CD8-positive, alpha-beta memory T cell (primary cell): Measurements from ENCODE around the gene PEF1. TPM values are rescaled to one million over a fixed set of nuclear protein-coding genes. Genes with fewer than 3 reads are reported as not detected.

Experiments used
- CTCF ChIA-PET: fragments of 350-600 bp; sonication (Branson Sonifier 250); formaldehyde crosslinking; loops from one replicate; lab custom pipeline; 2021; ENCODE audit warnings: antibody characterized with exemption; lab: Charles Lee
- POLR2A ChIA-PET: fragments of 350-600 bp; sonication (Branson Sonifier 250); formaldehyde crosslinking; loops from one replicate; lab custom pipeline; 2021; ENCODE audit warnings: antibody characterized with exemption; lab: Charles Lee
- DNase-seq, 5 donors: peaks; one replicate each; pipeline versions ENCODE4 v3.0.0 to v3.0.0-alpha.2; 2020 to 2022; ENCODE audit warnings: mixed read lengths in 1 of 5
- H3K27ac ChIP-seq: one replicate; pipeline ENCODE4 v1.7.0; 2013; ENCODE audit warnings: low read depth, mild to moderate bottlenecking, low read length, moderate library complexity
- H3K27me3 ChIP-seq: 2 replicates; pipeline ENCODE4 v1.7.0; 2013; ENCODE audit warnings: low read length, mild to moderate bottlenecking; ENCODE audit not compliant: insufficient read depth, poor library complexity, severe bottlenecking
- H3K36me3 ChIP-seq: 2 replicates; pipeline ENCODE4 v1.7.0; 2013; ENCODE audit warnings: mild to moderate bottlenecking, low read length, moderate library complexity; ENCODE audit not compliant: insufficient read depth
- H3K4me1 ChIP-seq: 2 replicates; pipeline ENCODE4 v1.7.0; 2013; ENCODE audit warnings: mild to moderate bottlenecking, low read length, moderate library complexity; ENCODE audit not compliant: insufficient read depth
- H3K4me3 ChIP-seq: 2 replicates; pipeline ENCODE4 v1.7.0; 2013; ENCODE audit warnings: mild to moderate bottlenecking, low read length
- H3K9me3 ChIP-seq: 2 replicates; pipeline ENCODE4 v1.7.0; 2013; ENCODE audit warnings: mild to moderate bottlenecking, low read length
- H3K27ac Mint-ChIP-seq, 8 donors: one replicate each; pipeline ENCODE4 v1.8.0; 2020 to 2021; ENCODE audit warnings: mixed read lengths in 8 of 8, mild to moderate bottlenecking in 6 of 8, inconsistent platforms in 3 of 8, moderate library complexity in 3 of 8
- H3K27me3 Mint-ChIP-seq, 2 donors: one replicate each; pipeline ENCODE4 v1.8.0; 2020 to 2021; ENCODE audit warnings: mixed read lengths in 2 of 2, mild to moderate bottlenecking in 1 of 2, moderate library complexity in 1 of 2
- H3K36me3 Mint-ChIP-seq, 3 donors: one replicate each; pipeline ENCODE4 v1.8.0; 2020 to 2021; ENCODE audit warnings: mixed read lengths in 3 of 3, inconsistent platforms in 1 of 3, mild to moderate bottlenecking in 1 of 3
- H3K4me1 Mint-ChIP-seq, 3 donors: one replicate each; pipeline ENCODE4 v1.8.0; 2020 to 2021; ENCODE audit warnings: mixed read lengths in 3 of 3, inconsistent platforms in 1 of 3, mild to moderate bottlenecking in 1 of 3
- H3K4me3 Mint-ChIP-seq, 7 donors: one replicate each; pipeline ENCODE4 v1.8.0; 2020 to 2021; ENCODE audit warnings: mixed read lengths in 7 of 7, mild to moderate bottlenecking in 6 of 7, moderate library complexity in 4 of 7, inconsistent platforms in 2 of 7
- H3K9me3 Mint-ChIP-seq, 5 donors: one replicate each; pipeline ENCODE4 v1.8.0; 2020 to 2022; ENCODE audit warnings: mixed read lengths in 5 of 5, mild to moderate bottlenecking in 3 of 5, moderate library complexity in 2 of 5, inconsistent platforms in 1 of 5
- polyA plus RNA-seq: library from polyadenylated mRNA; unstranded; fragments of 300-500 nt; fragmentation: Illumina TruSeq; gene quantifications from one replicate; pipeline ENCODE4 v1.2.3, GENCODE V29; 2021
- total RNA-seq, 2 experiments: library from RNA; stranded (reverse); gene quantifications; one replicate each; pipeline ENCODE4 v1.2.3, GENCODE V29; 2021

The PEF1 gene
- total and polyA plus RNA-seq, 3 experiments from 2014 or later, result 67.9 to 98.9 (median 69.9) TPM

GRCh38 chr1:31580891-31581603 lies 63.6 kb downstream of the PEF1 start:
- POLR2A ChIA-PET, result no interaction called here
- no peak overlapping the region for H3K4me3 Mint-ChIP-seq

GRCh38 chr1:31580513-31580870 lies 64.2 kb downstream of the PEF1 start:
- H3K27me3 Mint-ChIP-seq, result peaks cover 4 to 6% of the 10 kb centered on the region in 2 donors
- no peak for DNase-seq
- H3K9me3 ChIP-seq, result no peaks in the 10 kb centered on the region
- H3K4me3 Mint-ChIP-seq, result no peak overlapping the region
- ChIA-PET CTCF (no interaction called here), POLR2A (no interaction called here)
- no peaks in the 10 kb centered on the region for H3K9me3 Mint-ChIP-seq
- no peaks in the 10 kb centered on the region for H3K4me1 ChIP-seq
- H3K27ac ChIP-seq, result no peak overlapping the region
- H3K27ac Mint-ChIP-seq, result no peak overlapping the region
- H3K4me3 ChIP-seq, result no peak overlapping the region
- H3K27me3 ChIP-seq, result no peaks in the 10 kb centered on the region
- no peaks in the 10 kb centered on the region for H3K36me3 ChIP-seq
- peaks cover 0 to 1% (median 0%) of the 10 kb centered on the region in 3 donors for H3K4me1 Mint-ChIP-seq
- no peaks in the 10 kb centered on the region for H3K36me3 Mint-ChIP-seq

More at GRCh38 chr1:31580891-31581603, 63.6 kb downstream of the PEF1 start:
- CTCF ChIA-PET, result no interaction called here
- H3K27me3 Mint-ChIP-seq, result peaks cover 4 to 5% of the 10 kb centered on the region in 2 donors
- no peak for DNase-seq
- Histone ChIP-seq H3K27ac (no peak overlapping the region), H3K4me1 (no peaks in the 10 kb centered on the region), H3K27me3 (no peaks in the 10 kb centered on the region), H3K9me3 (no peaks in the 10 kb centered on the region), H3K36me3 (no peaks in the 10 kb centered on the region), H3K4me3 (no peak overlapping the region)
- H3K9me3 Mint-ChIP-seq, result no peaks in the 10 kb centered on the region
- peaks cover 0 to 1% (median 0%) of the 10 kb centered on the region in 3 donors for H3K4me1 Mint-ChIP-seq
- peak overlapping the region in 1 of 8 donors; percentile 66 for H3K27ac Mint-ChIP-seq
- H3K36me3 Mint-ChIP-seq, result no peaks in the 10 kb centered on the region

Other genes starting within 250 kb of the PEF1 start
- under 1 TPM; 0.11 to 0.31 TPM for gene SERINC2, start 231.7 kb downstream of the PEF1 start, total RNA-seq
- gene SERINC2, start 231.7 kb downstream of the PEF1 start, polyA plus RNA-seq, result not detected
- gene TINAGL1, start 68.4 kb downstream of the PEF1 start, total RNA-seq, result not detected
- not detected for gene TINAGL1, start 68.4 kb downstream of the PEF1 start, polyA plus RNA-seq
- gene HCRTR1, start 27.2 kb downstream of the PEF1 start, total RNA-seq, result not detected
- gene HCRTR1, start 27.2 kb downstream of the PEF1 start, polyA plus RNA-seq, result not detected
- under 1 TPM in 1 of 2 experiments, not detected in 1; 0.85 TPM for gene COL16A1, start 59.1 kb upstream of the PEF1 start, total RNA-seq
- gene COL16A1, start 59.1 kb upstream of the PEF1 start, polyA plus RNA-seq, result not detected
- under 1 TPM; 0.35 to 0.57 TPM for gene ADGRB2, start 119.5 kb upstream of the PEF1 start, total RNA-seq
- gene ADGRB2, start 119.5 kb upstream of the PEF1 start, polyA plus RNA-seq, result 0.24 TPM
- under 1 TPM in 1 of 2 experiments, not detected in 1; 0.18 TPM for gene SPOCD1, start 171.1 kb upstream of the PEF1 start, total RNA-seq
- gene SPOCD1, start 171.1 kb upstream of the PEF1 start, polyA plus RNA-seq, result not detected